GM10266 (cell line): ENCODE data around the gene RHBDD3.
"Not testable (repeated sequence)": the region's sequence is repeated elsewhere in the genome, so short reads cannot be mapped to it uniquely, and the experiment has no call there.

Experiments
- DNase-seq: peaks from one replicate; pipeline ENCODE4 v3.0.0; 2012; ENCODE audit errors: extremely low spot score
- TF ChIP-seq, protein P1 (sequence below): IDR thresholded peaks from 2 replicates; pipeline ENCODE4 v1.5.1; 2012; ENCODE audit warnings: mild to moderate bottlenecking, low read depth; ENCODE audit not compliant: control insufficient read depth, insufficient read depth; ENCODE audit errors: missing control alignments

RHBDD3 gene

DNA sequence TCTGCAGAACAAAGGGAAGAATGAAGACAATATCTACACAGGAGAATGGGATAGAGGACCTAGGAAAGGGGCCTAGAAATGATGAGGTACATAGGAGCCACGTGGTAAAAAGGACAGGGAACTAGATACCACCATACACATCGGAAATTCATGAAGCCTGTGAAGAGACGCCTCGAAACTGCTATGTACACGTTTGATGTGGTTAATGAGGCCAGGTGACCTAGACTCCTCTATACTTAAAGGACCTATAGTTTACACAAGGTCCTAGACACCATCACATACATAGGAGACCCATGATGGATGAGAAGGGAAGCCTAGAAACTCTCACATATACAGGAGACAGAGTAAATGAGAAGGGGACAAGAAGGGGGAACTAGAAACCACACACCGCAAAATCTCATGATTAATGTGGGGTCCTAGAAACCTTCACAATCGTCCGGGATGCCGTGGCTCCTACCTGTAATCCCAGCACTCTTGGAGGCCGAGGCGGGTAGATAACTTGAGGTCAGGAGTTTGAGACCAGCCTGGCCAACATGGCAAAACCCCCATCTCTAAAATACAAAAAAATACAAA lies 23.8 kb downstream of the RHBDD3 start:
- TF ChIP-seq, protein P1, sequence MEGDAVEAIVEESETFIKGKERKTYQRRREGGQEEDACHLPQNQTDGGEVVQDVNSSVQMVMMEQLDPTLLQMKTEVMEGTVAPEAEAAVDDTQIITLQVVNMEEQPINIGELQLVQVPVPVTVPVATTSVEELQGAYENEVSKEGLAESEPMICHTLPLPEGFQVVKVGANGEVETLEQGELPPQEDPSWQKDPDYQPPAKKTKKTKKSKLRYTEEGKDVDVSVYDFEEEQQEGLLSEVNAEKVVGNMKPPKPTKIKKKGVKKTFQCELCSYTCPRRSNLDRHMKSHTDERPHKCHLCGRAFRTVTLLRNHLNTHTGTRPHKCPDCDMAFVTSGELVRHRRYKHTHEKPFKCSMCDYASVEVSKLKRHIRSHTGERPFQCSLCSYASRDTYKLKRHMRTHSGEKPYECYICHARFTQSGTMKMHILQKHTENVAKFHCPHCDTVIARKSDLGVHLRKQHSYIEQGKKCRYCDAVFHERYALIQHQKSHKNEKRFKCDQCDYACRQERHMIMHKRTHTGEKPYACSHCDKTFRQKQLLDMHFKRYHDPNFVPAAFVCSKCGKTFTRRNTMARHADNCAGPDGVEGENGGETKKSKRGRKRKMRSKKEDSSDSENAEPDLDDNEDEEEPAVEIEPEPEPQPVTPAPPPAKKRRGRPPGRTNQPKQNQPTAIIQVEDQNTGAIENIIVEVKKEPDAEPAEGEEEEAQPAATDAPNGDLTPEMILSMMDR = no peak
- no peak for DNase-seq

DNA sequence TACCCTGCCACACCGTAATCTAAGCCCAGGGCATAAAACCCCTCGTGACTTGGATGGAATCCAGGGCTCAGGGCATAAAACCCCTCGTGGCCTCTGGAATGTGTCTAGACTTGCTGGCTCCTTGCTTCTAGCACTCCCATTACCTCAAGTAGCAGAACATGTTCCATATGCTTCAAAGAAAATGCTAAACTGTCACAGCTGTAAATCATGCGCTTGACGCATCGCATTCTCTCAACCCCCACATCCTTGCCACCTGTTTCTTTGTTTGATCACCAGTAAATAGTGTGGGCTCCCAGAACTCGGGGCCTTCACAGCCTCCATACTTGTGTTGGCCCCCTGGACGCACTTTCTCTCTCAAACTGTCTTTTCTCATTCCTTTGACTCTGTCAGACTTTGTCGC lies 27.3 kb downstream of the RHBDD3 start:
- not testable (repeated sequence) for DNase-seq

DNA sequence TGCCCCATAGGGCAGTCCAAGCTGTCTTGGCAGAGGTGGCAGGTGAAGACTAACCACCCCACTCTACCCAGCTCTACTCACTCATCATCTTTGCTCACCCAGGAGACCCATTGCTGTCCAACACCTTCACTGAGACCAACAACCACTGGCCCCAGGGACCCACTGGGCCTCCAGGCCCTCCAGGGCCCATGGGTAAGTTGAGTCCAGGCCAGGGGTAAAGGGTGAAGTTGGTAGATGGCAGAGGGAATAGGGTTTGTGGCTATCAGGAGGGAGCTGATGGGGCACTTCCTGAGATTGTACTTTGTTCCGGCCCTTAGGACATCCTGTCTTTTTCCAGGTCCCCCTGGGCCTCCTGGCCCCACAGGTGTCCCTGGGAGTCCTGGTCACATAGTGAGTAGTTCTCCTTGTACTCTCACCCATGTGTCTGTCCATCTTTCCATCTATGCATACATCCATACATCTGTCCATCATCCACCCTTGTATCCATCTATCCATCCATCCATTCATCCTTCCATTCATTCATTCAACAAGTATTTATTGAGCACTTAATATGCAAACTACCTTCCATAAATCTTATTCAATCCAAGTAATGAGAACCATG lies 34.4 kb downstream of the RHBDD3 start:
- DNase-seq = no peak
- TF ChIP-seq, protein P1 = no peak

DNA sequence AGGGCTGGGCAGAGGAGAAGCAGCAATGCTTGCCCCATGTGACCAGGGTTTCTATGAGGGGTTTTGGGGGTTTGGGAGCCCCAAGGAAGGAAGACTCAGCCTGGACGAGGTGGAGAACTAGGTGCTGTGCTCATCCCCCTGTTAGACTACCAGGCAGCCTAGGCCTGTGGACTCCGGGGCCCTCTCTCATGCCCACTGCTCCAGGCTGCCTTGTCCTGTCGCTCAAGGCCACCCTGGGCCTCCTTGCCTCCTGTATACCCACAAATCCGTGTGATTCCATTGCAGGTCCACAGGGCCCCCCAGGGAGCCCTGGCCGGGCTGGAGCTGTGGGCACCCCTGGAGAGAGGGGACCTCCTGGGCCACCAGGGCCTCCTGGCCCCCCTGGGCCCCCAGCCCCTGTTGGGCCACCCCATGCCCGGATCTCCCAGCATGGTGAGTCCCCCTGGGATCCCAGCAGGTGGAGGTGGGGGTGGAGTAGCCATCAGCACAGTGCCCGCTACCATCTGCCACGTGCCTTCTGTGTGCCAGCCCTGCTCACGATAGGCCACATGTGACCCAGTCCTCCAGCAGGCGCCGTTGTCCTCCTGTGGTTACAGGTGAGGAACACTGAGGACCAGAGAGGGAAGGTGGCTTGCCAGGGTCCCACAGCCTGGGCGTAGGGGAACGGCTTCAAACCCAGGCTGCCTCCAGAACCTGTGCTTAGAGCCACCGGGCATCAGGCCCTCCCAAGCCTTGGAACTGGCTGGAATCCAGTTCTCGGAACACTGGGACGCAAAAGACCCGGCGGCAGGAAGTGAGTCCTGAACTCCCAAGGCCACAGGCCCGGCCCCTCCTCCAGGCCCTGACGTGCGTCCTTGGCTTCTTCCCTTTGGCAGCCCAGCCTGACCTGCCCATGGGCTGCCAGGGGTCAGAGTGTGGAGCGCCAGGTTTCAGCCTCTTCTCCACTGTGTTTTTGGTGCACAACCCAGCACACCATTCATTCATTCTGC lies 35.5 kb downstream of the RHBDD3 start:
- no peak for DNase-seq
- TF ChIP-seq, protein P1 = no peak

GRCh38 chr22:29230972-29231875 lies 36.6 kb downstream of the RHBDD3 start:
- TF ChIP-seq, protein P1 = no peak
- no peak for DNase-seq

GRCh38 chr22:29226351-29226981 lies 41.3 kb downstream of the RHBDD3 start:
- no peak for DNase-seq
- TF ChIP-seq, protein P1 = no peak

GRCh38 chr22:29225422-29226090 lies 42.2 kb downstream of the RHBDD3 start:
- TF ChIP-seq, protein P1 = no peak

More at GRCh38 chr22:29225422-29226090, 42.2 kb downstream of the RHBDD3 start:
- no peak for DNase-seq
